ENCODE results near the gene MAPK10. TPM values are rescaled to one million over a fixed set of nuclear protein-coding genes. Genes with fewer than 3 reads are reported as not detected.

Gene MAPK10
- polyA plus RNA-seq, 3 donors: 0.36 TPM; not detected in 2

DNA sequence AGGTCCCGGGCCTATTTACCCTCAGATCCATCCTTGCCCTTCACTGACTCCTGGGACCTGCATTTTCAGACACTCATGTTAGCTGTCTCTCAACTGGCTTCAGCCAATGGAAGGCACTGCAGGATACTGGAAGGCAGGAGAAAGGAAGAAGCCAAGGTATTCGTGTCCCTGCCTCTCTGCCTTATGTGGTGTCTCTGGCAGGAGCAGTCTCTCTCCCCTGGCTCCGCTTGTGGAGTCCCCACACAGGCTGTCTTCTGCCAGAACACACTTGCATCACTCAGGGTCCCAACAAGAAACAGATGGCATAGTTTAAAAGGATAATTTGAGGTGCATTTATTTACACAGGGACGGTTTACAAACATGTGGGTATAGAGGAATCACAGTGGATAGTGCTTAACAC lies 21.6 kb upstream of the MAPK10 start:
- Histone ChIP-seq H4K20me1 (ENCODE audit: insufficient read depth, low read length) (no peaks in the 10 kb centered on the region), H3K4me3 (replicated peaks in 1 of 3; ENCODE audit: low read depth in 2 of 3, low read length in 3 of 3) (no peak overlapping the region), H3K27ac (ENCODE audit: low read depth in 1 of 2, low read length in 2 of 2) (no peak overlapping the region), H3K36me3 (replicated peaks in 1 of 2; ENCODE audit: control insufficient read depth in 1 of 2, insufficient read depth in 2 of 2, low read length in 2 of 2) (no peaks in the 10 kb centered on the region), H2AFZ (ENCODE audit: insufficient read depth, low read depth, low read length, poor library complexity, severe bottlenecking) (no peak overlapping the region), H3K79me2 (ENCODE audit: insufficient read depth, low read length) (no peaks in the 10 kb centered on the region), H3K9ac (ENCODE audit: insufficient read depth, low read length, poor library complexity, severe bottlenecking) (no peak overlapping the region), H3K27me3 (ENCODE audit: control insufficient read depth in 2 of 2, insufficient read depth in 2 of 2, low read length in 2 of 2) (no peaks in the 10 kb centered on the region), H3K9me3 (replicated peaks in 1 of 2; ENCODE audit: control insufficient read depth in 1 of 2, insufficient read depth in 1 of 2, low read length in 2 of 2) (peaks cover 0 to 15% of the 10 kb centered on the region in 2 donors), H3K4me2 (replicated peaks; ENCODE audit: extremely low read depth, low read length, poor library complexity, severe bottlenecking) (no peak overlapping the region), H3K4me1 (ENCODE audit: control insufficient read depth in 1 of 2, insufficient read depth in 2 of 2, low read length in 2 of 2) (no peaks in the 10 kb centered on the region)
- peaks cover 4 to 19% (median 6%) of the 10 kb centered on the region in 7 donors for H3K9me3 Mint-ChIP-seq
- no peak for DNase-seq
- H3K36me3 Mint-ChIP-seq: no peaks in the 10 kb centered on the region
- H3K27ac Mint-ChIP-seq: no peak overlapping the region
- TF ChIP-seq, protein P1, sequence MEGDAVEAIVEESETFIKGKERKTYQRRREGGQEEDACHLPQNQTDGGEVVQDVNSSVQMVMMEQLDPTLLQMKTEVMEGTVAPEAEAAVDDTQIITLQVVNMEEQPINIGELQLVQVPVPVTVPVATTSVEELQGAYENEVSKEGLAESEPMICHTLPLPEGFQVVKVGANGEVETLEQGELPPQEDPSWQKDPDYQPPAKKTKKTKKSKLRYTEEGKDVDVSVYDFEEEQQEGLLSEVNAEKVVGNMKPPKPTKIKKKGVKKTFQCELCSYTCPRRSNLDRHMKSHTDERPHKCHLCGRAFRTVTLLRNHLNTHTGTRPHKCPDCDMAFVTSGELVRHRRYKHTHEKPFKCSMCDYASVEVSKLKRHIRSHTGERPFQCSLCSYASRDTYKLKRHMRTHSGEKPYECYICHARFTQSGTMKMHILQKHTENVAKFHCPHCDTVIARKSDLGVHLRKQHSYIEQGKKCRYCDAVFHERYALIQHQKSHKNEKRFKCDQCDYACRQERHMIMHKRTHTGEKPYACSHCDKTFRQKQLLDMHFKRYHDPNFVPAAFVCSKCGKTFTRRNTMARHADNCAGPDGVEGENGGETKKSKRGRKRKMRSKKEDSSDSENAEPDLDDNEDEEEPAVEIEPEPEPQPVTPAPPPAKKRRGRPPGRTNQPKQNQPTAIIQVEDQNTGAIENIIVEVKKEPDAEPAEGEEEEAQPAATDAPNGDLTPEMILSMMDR (IDR thresholded peaks at IDR 0.05): no peak
- no peaks in the 10 kb centered on the region for H3K4me1 Mint-ChIP-seq
- WGBS (ENCODE audit: insufficient coverage): 100% methylated on average over 2 of the region's 4 CpGs
- H3K4me3 Mint-ChIP-seq: no peak overlapping the region
- H3K27me3 Mint-ChIP-seq (ENCODE audit: low read depth in 3 of 3): no peaks in the 10 kb centered on the region
- intact Hi-C loops (cut with micrococcal nuclease): no loop called here

DNA sequence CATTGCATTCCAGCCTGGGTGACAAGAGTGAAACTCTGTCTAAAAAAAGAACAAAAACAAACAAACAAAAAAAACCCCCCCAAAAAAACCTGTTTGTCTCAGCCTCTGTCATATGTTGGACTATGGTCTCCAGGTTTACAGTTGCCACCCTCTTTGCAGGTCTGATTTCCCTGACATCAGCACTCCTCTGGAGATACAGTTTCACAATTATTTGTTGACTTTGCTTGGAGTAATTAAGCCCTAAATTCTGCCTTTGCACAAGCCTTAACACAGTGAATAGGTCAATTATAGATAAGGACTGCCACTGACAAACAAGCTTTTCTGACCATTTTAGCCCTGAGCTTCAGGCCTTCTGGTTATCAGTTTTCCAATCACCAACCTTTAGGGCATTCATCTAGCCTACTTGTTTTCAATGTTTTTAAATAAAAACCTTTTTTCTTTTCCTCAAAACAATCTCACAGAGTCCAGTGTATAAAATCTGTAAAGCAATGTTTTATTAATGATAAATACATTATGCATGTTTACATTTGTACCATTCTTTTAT lies 20.4 kb upstream of the MAPK10 start:
- TF ChIP-seq, protein P1 (IDR thresholded peaks at IDR 0.05): no peak
- Histone ChIP-seq H3K4me3 (replicated peaks in 1 of 3; ENCODE audit: low read depth in 2 of 3, low read length in 3 of 3) (no peak overlapping the region), H3K27ac (ENCODE audit: low read depth in 1 of 2, low read length in 2 of 2) (no peak overlapping the region), H3K36me3 (replicated peaks in 1 of 2; ENCODE audit: control insufficient read depth in 1 of 2, insufficient read depth in 2 of 2, low read length in 2 of 2) (no peaks in the 10 kb centered on the region), H3K4me2 (replicated peaks; ENCODE audit: extremely low read depth, low read length, poor library complexity, severe bottlenecking) (no peak overlapping the region), H2AFZ (ENCODE audit: insufficient read depth, low read depth, low read length, poor library complexity, severe bottlenecking) (no peak overlapping the region), H3K4me1 (ENCODE audit: control insufficient read depth in 1 of 2, insufficient read depth in 2 of 2, low read length in 2 of 2) (no peaks in the 10 kb centered on the region), H3K9me3 (replicated peaks in 1 of 2; ENCODE audit: control insufficient read depth in 1 of 2, insufficient read depth in 1 of 2, low read length in 2 of 2) (peaks cover 0 to 15% of the 10 kb centered on the region in 2 donors), H3K9ac (ENCODE audit: insufficient read depth, low read length, poor library complexity, severe bottlenecking) (no peak overlapping the region), H4K20me1 (ENCODE audit: insufficient read depth, low read length) (no peaks in the 10 kb centered on the region), H3K79me2 (ENCODE audit: insufficient read depth, low read length) (no peaks in the 10 kb centered on the region), H3K27me3 (ENCODE audit: control insufficient read depth in 2 of 2, insufficient read depth in 2 of 2, low read length in 2 of 2) (no peaks in the 10 kb centered on the region)
- Mint-ChIP-seq H3K27ac (no peak overlapping the region), H3K9me3 (peaks cover 4 to 19% (median 6%) of the 10 kb centered on the region in 7 donors), H3K27me3 (ENCODE audit: low read depth in 3 of 3) (no peaks in the 10 kb centered on the region), H3K4me3 (no peak overlapping the region), H3K4me1 (no peaks in the 10 kb centered on the region), H3K36me3 (no peaks in the 10 kb centered on the region)
- intact Hi-C loops (cut with micrococcal nuclease): no loop called here
- DNase-seq: no peak
